Tibial nerve (tissue), 4 donors: ENCODE data around the gene MTCH2. TPM values are rescaled to one million over a fixed set of nuclear protein-coding genes. Genes with fewer than 3 reads are reported as not detected.

Experiments used
- DNase-seq, 2 donors: peaks; one replicate each; pipeline ENCODE4 v3.0.0-alpha.2; 2019; ENCODE audit warnings: low spot score in 2 of 2
- H3K27ac ChIP-seq, 4 donors: fragments of 200-600 bp; sonication (generic) in 3 of 4; one replicate each; pipeline ENCODE4 v1.5.1; 2017 to 2019; ENCODE audit warnings: mild to moderate bottlenecking in 1 of 4
- H3K27me3 ChIP-seq, 2 donors: fragments of 200-600 bp; sonication (generic) in 1 of 2; one replicate each; pipeline versions ENCODE4 v1.5.1 to v1.6.0; 2017 to 2019
- H3K36me3 ChIP-seq, 3 donors: fragments of 200-600 bp; sonication (generic); one replicate each; pipeline ENCODE4 v1.5.1; 2018 to 2019
- H3K4me1 ChIP-seq, 4 donors: fragments of 200-600 bp; sonication (generic) in 3 of 4; one replicate each; pipeline ENCODE4 v1.5.1; 2017 to 2019
- H3K4me3 ChIP-seq, 4 donors: fragments of 200-600 bp; sonication (generic) in 3 of 4; one replicate each; pipeline ENCODE4 v1.5.1; 2017 to 2019; ENCODE audit warnings: mild to moderate bottlenecking in 1 of 4, moderate library complexity in 1 of 4
- H3K9me3 ChIP-seq, 4 donors: fragments of 200-600 bp; sonication (generic) in 3 of 4; one replicate each; pipeline ENCODE4 v1.5.1; 2017 to 2019
- EP300 ChIP-seq, 2 donors: sonication (generic); formaldehyde crosslinking; IDR thresholded peaks; one replicate each; pipeline ENCODE4 v1.6.1; 2017; ENCODE audit warnings: antibody characterized with exemption in 2 of 2, mild to moderate bottlenecking in 1 of 2
- POLR2A ChIP-seq, 2 donors: fragments of 450-650 bp; IDR thresholded peaks; one replicate each; pipeline ENCODE4 v1.6.1; 2017; ENCODE audit warnings: antibody characterized with exemption in 2 of 2, mild to moderate bottlenecking in 2 of 2, moderate library complexity in 2 of 2
- WGBS, 2 donors: methylation state at CpG; one replicate each; pipeline ENCODE4 v1.1.5; 2018; 5-methylcytosine and 5-hydroxymethylcytosine counted together
- total RNA-seq, 4 donors: library from RNA; depleted of rRNA; stranded (reverse); fragments of >200 nt; gene quantifications; one replicate each; pipeline ENCODE4 v1.1.0, GENCODE V29; 2016
- TF ChIP-seq, protein P1 (sequence below), 5 experiments: fragments of 200-600 bp in 3 of 5; fragments of 450-650 bp in 2 of 5; sonication (generic) in 3 of 5; IDR thresholded peaks; one replicate each; pipeline ENCODE4 v1.5.1; 2016 to 2019; ENCODE audit warnings: antibody characterized with exemption in 5 of 5, mild to moderate bottlenecking in 3 of 5, moderate library complexity in 2 of 5

The MTCH2 gene
- total RNA-seq, 4 donors from 2014 or later: 33.0 to 50.2 (median 36.3) TPM

DNA sequence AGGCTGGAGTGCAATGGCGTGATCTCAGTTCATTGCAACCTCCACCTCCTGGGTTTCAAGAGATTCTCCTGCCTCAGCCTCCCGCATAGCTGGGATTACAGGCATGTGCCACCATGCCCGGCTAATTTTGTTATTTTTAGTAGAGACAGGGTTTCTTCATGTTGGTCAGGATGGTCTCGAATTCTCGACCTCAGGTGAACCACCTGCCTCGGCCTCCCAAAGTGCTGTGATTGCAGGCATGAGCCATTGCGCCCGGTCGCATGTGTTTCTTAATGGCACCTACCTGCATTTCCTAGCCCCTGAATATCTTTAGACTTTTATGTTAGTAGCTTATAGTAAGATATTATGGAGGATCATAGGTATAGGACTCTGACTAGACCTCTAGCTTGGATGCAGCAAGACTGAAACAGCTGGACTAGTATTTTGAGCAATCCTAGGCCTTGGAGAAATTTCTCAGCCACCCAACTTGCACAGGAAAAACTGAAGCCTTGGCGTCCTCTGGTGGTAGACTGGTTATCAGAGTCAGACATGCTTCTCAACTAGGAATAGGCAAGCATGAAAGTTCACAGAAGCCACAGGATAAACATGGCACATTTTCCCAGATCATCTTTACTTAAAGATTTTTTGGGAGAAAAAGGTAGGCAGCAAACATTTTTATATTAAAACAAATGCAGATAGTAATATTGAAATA is 25.5 kb downstream of the MTCH2 start:
- no peaks in the 10 kb centered on the region for H3K9me3 ChIP-seq
- TF ChIP-seq EP300 (IDR thresholded peaks at IDR 0.05) (peak in 1 of 2 donors; percentile 42), POLR2A (IDR thresholded peaks at IDR 0.05) (no peak)
- TF ChIP-seq, protein P1, sequence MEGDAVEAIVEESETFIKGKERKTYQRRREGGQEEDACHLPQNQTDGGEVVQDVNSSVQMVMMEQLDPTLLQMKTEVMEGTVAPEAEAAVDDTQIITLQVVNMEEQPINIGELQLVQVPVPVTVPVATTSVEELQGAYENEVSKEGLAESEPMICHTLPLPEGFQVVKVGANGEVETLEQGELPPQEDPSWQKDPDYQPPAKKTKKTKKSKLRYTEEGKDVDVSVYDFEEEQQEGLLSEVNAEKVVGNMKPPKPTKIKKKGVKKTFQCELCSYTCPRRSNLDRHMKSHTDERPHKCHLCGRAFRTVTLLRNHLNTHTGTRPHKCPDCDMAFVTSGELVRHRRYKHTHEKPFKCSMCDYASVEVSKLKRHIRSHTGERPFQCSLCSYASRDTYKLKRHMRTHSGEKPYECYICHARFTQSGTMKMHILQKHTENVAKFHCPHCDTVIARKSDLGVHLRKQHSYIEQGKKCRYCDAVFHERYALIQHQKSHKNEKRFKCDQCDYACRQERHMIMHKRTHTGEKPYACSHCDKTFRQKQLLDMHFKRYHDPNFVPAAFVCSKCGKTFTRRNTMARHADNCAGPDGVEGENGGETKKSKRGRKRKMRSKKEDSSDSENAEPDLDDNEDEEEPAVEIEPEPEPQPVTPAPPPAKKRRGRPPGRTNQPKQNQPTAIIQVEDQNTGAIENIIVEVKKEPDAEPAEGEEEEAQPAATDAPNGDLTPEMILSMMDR (IDR thresholded peaks at IDR 0.05): peak; percentile 47 to 73 (median 65)
- peaks cover 0 to 43% (median 0%) of the 10 kb centered on the region in 3 donors for H3K36me3 ChIP-seq
- peaks cover 0 to 30% (median 4%) of the 10 kb centered on the region in 4 donors for H3K4me1 ChIP-seq
- no peak overlapping the region for H3K4me3 ChIP-seq
- peak; percentile 46 to 83 for DNase-seq
- WGBS, 2 donors: 84 to 86% methylated on average over 10 of the region's 10 CpGs
- no peaks in the 10 kb centered on the region for H3K27me3 ChIP-seq
- peak overlapping the region in 1 of 4 donors; percentile 27 for H3K27ac ChIP-seq

DNA sequence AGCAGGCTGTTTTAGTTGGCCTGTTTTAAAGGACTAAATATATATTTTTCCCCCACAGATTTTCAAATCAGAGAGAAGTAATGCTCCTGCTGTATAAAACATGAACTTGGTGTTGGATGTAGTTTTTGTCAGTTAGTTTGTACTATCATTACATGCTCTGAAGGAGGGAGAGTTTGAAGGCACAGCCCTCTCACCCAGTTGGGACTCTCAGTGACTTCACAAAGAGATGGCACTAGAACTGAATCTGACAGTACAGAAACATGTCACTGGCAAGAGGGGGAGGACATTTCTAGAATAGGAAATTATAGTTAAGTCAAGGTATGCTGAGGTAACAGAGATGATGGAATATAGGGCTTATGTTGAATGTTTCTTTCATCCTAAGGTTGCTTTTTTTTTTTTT is 27.1 kb downstream of the MTCH2 start:
- Histone ChIP-seq H3K27ac (no peak overlapping the region), H3K4me1 (peaks cover 0 to 21% (median 4%) of the 10 kb centered on the region in 4 donors), H3K9me3 (no peaks in the 10 kb centered on the region), H3K27me3 (no peaks in the 10 kb centered on the region), H3K36me3 (peaks cover 0 to 40% (median 0%) of the 10 kb centered on the region in 3 donors), H3K4me3 (no peak overlapping the region)
- no peak for TF ChIP-seq EP300 (IDR thresholded peaks at IDR 0.05)
- DNase-seq: no peak

DNA sequence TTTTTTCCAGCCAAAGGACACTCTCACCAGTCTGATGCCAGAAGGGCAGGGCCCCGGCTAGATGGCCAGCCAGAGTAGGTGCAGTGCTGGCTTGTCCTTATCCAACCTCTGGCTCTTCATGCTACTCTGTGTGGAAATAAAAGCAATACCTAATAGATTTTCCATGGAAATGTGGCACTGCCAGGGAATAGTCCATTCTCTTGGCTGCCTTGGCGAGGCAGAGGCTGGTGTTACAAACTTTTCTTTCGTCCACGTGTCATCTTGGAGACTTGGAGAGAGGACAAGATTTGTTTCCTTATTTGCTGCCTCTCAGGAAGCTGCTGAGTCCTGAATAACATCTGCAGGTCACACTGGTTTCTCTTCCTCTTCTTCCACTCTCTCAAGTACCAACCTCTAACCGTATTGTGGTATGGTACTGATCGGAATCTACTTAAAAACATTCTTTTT is 31.0 kb downstream of the MTCH2 start:
- DNase-seq: no peak
- TF ChIP-seq POLR2A (IDR thresholded peaks at IDR 0.05) (no peak), EP300 (IDR thresholded peaks at IDR 0.05) (peak in 1 of 2 donors; percentile 35)
- H3K36me3 ChIP-seq: peaks cover 0 to 21% (median 0%) of the 10 kb centered on the region in 3 donors
- H3K9me3 ChIP-seq: no peaks in the 10 kb centered on the region
- peaks cover 0 to 20% (median 4%) of the 10 kb centered on the region in 4 donors for H3K4me1 ChIP-seq
- H3K27me3 ChIP-seq: no peaks in the 10 kb centered on the region
- 63 to 68% methylated on average over 6 of the region's 6 CpGs for WGBS, 2 donors
- H3K4me3 ChIP-seq: no peak overlapping the region
- no peak overlapping the region for H3K27ac ChIP-seq

DNA sequence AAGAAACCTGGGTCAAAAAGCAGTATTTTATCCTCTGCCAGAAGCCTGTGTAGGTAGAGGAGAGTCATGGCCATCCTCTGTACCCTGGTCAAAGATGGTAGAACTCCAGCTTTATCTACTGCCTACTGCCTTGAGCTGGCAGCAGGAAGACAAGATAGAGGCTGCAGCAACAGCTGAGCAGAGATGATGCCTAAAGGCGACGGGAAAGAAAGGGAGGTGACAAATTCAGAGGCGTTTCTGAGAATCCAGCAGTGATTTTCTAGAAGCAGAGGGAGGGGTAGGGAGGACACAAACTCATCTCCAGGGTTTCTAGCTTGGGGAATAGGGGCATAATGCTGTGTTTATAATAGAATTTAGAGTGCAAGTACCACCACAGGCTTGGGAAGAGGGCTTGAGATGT is 32.7 kb downstream of the MTCH2 start:
- 65 to 81% methylated on average over 3 of the region's 3 CpGs for WGBS, 2 donors

DNA sequence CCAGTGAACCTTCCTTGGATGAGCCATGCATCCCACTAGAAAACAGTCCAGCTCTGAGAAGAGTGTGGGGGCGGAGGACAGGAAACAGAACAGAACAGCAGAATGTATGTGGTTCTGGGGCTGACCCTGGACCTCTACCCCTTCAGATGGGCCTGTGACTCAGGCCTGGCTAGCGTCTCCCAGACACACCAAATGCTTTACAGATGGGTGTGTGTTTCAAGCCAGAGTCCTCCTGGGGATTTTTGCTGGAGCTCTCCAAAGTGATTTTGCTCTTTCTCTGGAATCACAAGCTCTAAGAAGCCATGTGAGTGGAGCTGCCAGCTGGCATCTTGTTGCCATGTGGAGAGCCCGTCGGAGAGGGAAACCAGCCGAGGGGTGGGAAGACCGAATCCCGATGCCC is 35.0 kb downstream of the MTCH2 start:
- Histone ChIP-seq H3K4me1 (peaks cover 0 to 20% (median 4%) of the 10 kb centered on the region in 4 donors), H3K36me3 (peaks cover 0 to 21% (median 0%) of the 10 kb centered on the region in 3 donors), H3K27ac (no peak overlapping the region), H3K4me3 (no peak overlapping the region), H3K27me3 (no peaks in the 10 kb centered on the region), H3K9me3 (no peaks in the 10 kb centered on the region)
- DNase-seq: peak in 1 of 2 donors; percentile 44
- no peak for TF ChIP-seq POLR2A (IDR thresholded peaks at IDR 0.05)
- TF ChIP-seq, protein P1 (IDR thresholded peaks at IDR 0.05): no peak
- no peak for TF ChIP-seq EP300 (IDR thresholded peaks at IDR 0.05)
- 21 to 35% methylated on average over 7 of the region's 7 CpGs for WGBS, 2 donors

More for the DNA sequence above, 32.7 kb downstream of the MTCH2 start:
- DNase-seq: no peak
- Histone ChIP-seq H3K27ac (no peak overlapping the region), H3K36me3 (peaks cover 0 to 21% (median 0%) of the 10 kb centered on the region in 3 donors), H3K4me1 (peaks cover 0 to 20% (median 4%) of the 10 kb centered on the region in 4 donors), H3K27me3 (no peaks in the 10 kb centered on the region), H3K9me3 (no peaks in the 10 kb centered on the region), H3K4me3 (no peak overlapping the region)
- TF ChIP-seq, protein P1 (IDR thresholded peaks at IDR 0.05): no peak
- TF ChIP-seq POLR2A (IDR thresholded peaks at IDR 0.05) (no peak), EP300 (IDR thresholded peaks at IDR 0.05) (no peak)

DNA sequence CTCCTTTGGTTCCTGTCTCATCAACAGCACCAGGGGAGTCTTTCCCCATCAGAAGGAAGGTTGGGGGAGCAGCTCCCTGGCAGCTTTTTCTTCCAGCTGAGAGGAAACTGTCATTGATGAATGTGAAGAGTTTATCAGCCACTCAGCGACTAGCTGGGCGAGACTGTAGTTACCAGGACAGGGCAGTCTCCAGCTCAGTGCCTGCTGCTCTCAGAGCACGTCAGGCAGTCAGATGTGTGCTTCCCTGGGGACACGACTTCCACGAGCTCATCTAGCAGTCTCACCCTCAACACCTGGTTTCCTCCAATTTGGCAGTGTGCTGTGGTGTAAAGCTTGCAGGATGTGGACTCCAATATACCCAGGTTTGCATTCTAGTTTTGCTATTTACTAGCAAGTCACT is 35.6 kb downstream of the MTCH2 start:
- H3K27ac ChIP-seq: no peak overlapping the region
- TF ChIP-seq, protein P1 (IDR thresholded peaks at IDR 0.05): no peak
- no peak for TF ChIP-seq EP300 (IDR thresholded peaks at IDR 0.05)
- 47 to 50% methylated on average over 5 of the region's 5 CpGs for WGBS, 2 donors
- H3K4me1 ChIP-seq: peaks cover 0 to 20% (median 4%) of the 10 kb centered on the region in 4 donors
- no peak overlapping the region for H3K4me3 ChIP-seq
- H3K36me3 ChIP-seq: peaks cover 0 to 21% (median 0%) of the 10 kb centered on the region in 3 donors
- H3K27me3 ChIP-seq: no peaks in the 10 kb centered on the region
- DNase-seq: no peak
- H3K9me3 ChIP-seq: no peaks in the 10 kb centered on the region
